NCI-H345 treated with DMSO at 0.1 percent for 48 hours (cell line): ENCODE results near the gene ABCC1.
"Not testable (repeated sequence)": the region's sequence is repeated elsewhere in the genome, so short reads cannot be mapped to it uniquely, and the experiment has no call there.

Source experiments
- DNase-seq: peaks from one replicate; lab custom pipeline; 2025; ENCODE audit not compliant: unreplicated experiment; lab: John Stamatoyannopoulos, UW

The ABCC1 gene

GRCh38 chr16:16153000-16153399 lies 203.6 kb downstream of the ABCC1 start:
- DNase-seq, result not testable (repeated sequence)

GRCh38 chr16:16154281-16154951 lies 205.0 kb downstream of the ABCC1 start:
- DNase-seq, result no peak

GRCh38 chr16:16155234-16155633 lies 205.8 kb downstream of the ABCC1 start:
- DNase-seq, result no peak

GRCh38 chr16:16157166-16157565 lies 207.8 kb downstream of the ABCC1 start:
- no peak for DNase-seq

- no peak for DNase-seq
Measured at GRCh38 chr16:16158082-16158658, 208.8 kb downstream of the ABCC1 start.

GRCh38 chr16:16158741-16159374 lies 209.4 kb downstream of the ABCC1 start:
- no peak for DNase-seq

- DNase-seq, result no peak
Measured at GRCh38 chr16:16159662-16160061, 210.2 kb downstream of the ABCC1 start.

GRCh38 chr16:16161319-16161718 lies 211.9 kb downstream of the ABCC1 start:
- no peak for DNase-seq

GRCh38 chr16:16161840-16162239 lies 212.4 kb downstream of the ABCC1 start:
- not testable (repeated sequence) for DNase-seq

- DNase-seq, result no peak
Measured at GRCh38 chr16:16162591-16162990, 213.2 kb downstream of the ABCC1 start.

GRCh38 chr16:16163109-16163508 lies 213.7 kb downstream of the ABCC1 start:
- DNase-seq, result no peak

GRCh38 chr16:16163571-16163970 lies 214.2 kb downstream of the ABCC1 start:
- no peak for DNase-seq

- DNase-seq, result no peak
Measured at GRCh38 chr16:16164243-16164642, 214.8 kb downstream of the ABCC1 start.

- DNase-seq, result no peak
Measured at GRCh38 chr16:16166085-16166484, 216.7 kb downstream of the ABCC1 start.

- DNase-seq, result no peak
Measured at GRCh38 chr16:16166949-16167348, 217.5 kb downstream of the ABCC1 start.

- DNase-seq, result no peak
Measured at GRCh38 chr16:16167927-16168326, 218.5 kb downstream of the ABCC1 start.

- no peak for DNase-seq
Measured at GRCh38 chr16:16168431-16168830, 219.0 kb downstream of the ABCC1 start.

GRCh38 chr16:16169615-16170014 lies 220.2 kb downstream of the ABCC1 start:
- no peak for DNase-seq

- DNase-seq, result no peak
Measured at GRCh38 chr16:16171332-16171919, 222.0 kb downstream of the ABCC1 start.

- no peak for DNase-seq
Measured at GRCh38 chr16:16172991-16173390, 223.6 kb downstream of the ABCC1 start.

- DNase-seq, result no peak
Measured at GRCh38 chr16:16175296-16175695, 225.9 kb downstream of the ABCC1 start.

GRCh38 chr16:16176328-16176727 lies 226.9 kb downstream of the ABCC1 start:
- no peak for DNase-seq
